ENCODE data around the gene ENDOV. TPM values are rescaled to one million over a fixed set of nuclear protein-coding genes. Genes with fewer than 3 reads are reported as not detected.

ENDOV gene
- total RNA-seq, 1 donor: 17.8 TPM

DNA sequence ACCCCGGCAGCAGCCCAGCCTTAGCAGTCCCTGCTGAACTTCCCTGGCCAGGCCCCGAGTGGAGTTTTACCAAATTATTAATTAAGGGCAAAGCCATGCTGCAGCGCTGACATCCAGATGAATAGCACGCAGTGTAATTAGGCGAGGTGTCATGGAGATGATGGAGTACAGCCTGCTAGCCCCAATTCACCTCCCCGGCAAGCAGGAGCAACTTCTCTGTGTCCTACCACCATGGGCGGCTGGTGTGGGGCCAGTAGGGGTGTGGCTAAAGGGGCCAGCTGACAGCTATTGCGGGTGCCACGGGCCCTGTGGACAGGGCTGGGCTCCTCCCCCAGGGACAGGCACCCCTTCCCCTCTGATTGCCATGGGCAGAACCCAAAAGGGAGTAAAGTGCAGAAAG, 24.5 kb downstream of the ENDOV start:
- no peak for DNase-seq (ENCODE audit: low read depth)
- TF ChIP-seq, protein P1, sequence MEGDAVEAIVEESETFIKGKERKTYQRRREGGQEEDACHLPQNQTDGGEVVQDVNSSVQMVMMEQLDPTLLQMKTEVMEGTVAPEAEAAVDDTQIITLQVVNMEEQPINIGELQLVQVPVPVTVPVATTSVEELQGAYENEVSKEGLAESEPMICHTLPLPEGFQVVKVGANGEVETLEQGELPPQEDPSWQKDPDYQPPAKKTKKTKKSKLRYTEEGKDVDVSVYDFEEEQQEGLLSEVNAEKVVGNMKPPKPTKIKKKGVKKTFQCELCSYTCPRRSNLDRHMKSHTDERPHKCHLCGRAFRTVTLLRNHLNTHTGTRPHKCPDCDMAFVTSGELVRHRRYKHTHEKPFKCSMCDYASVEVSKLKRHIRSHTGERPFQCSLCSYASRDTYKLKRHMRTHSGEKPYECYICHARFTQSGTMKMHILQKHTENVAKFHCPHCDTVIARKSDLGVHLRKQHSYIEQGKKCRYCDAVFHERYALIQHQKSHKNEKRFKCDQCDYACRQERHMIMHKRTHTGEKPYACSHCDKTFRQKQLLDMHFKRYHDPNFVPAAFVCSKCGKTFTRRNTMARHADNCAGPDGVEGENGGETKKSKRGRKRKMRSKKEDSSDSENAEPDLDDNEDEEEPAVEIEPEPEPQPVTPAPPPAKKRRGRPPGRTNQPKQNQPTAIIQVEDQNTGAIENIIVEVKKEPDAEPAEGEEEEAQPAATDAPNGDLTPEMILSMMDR (IDR thresholded peaks at IDR 0.05; ENCODE audit: insufficient read depth, low read length): no peak

DNA sequence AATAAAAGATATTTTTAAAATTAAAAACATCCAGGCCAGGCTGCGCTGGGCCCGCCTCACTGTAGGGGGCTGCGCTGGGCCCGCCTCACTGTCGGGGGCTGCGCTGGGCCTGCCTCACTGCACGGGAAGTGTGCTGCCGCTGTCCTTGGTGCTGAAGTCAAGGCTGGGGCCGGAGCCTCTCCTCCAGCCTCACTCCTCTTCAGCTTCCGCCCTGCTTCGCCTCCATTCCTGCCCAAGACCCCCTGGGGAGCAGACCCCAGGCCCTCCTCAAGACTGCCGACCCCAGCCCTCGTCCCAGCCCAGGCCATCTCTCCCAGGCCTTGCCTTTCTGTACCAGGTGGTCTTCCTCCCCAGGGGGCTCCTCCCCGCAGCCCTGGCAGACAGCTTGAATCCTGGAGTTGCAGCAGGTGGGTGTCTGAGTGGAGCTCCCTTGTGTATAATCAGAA, 26.2 kb downstream of the ENDOV start:
- H3K4me3 ChIP-seq (ENCODE audit: low read depth, low read length): no peak overlapping the region
- DNase-seq (ENCODE audit: low read depth): peak; percentile 34
- TF ChIP-seq, protein P1 (IDR thresholded peaks at IDR 0.05; ENCODE audit: insufficient read depth, low read length): no peak

More for the DNA sequence above, 24.5 kb downstream of the ENDOV start:
- H3K4me3 ChIP-seq (ENCODE audit: low read depth, low read length): no peak overlapping the region

GRCh38 chr17:80441598-80442322, 26.8 kb downstream of the ENDOV start:
- TF ChIP-seq, protein P1 (IDR thresholded peaks at IDR 0.05; ENCODE audit: insufficient read depth, low read length): no peak
- no peak for DNase-seq (ENCODE audit: low read depth)
- no peak overlapping the region for H3K4me3 ChIP-seq (ENCODE audit: low read depth, low read length)

DNA sequence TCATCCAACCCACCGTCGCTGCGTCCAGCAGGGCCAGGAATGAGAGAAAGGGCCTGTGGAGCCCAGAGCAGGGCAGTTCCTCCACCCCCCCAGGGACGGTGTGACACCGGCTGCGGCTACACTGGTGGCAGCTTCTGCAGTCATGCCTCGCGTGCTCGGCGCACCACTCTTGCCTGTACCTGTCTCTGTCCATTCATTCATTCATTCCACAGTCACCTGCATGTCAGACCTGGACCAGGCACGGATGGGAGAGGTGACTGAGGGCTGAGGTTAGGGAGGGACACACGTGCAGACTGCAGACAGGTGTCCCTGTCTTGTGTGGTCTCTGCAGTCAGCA, 27.3 kb downstream of the ENDOV start:
- TF ChIP-seq, protein P1 (IDR thresholded peaks at IDR 0.05; ENCODE audit: insufficient read depth, low read length): no peak

DNA sequence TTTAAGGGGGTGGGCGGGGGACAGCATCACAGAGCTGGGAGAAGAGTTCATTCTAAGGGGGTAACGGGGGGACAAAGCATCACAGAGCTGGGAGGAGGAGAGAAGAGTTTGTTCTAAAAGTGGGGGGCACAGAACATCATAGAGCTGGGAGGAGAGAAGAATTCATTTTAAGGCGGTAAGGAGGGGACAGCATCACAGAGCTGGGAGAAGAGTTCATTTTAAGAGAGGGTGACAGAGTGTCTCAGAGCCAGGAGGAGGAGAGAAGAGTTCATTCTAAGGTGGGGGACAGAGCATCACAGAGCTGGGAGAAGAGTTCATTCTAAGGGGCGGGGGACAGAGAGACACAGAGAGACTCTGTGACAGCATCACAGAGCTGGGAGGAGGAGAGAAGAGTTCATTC, 27.8 kb downstream of the ENDOV start:
- TF ChIP-seq, protein P1 (IDR thresholded peaks at IDR 0.05; ENCODE audit: insufficient read depth, low read length): no peak
- no peak overlapping the region for H3K4me3 ChIP-seq (ENCODE audit: low read depth, low read length)
- DNase-seq (ENCODE audit: low read depth): no peak

More for the DNA sequence above, 27.3 kb downstream of the ENDOV start:
- DNase-seq (ENCODE audit: low read depth): no peak
- no peak overlapping the region for H3K4me3 ChIP-seq (ENCODE audit: low read depth, low read length)

DNA sequence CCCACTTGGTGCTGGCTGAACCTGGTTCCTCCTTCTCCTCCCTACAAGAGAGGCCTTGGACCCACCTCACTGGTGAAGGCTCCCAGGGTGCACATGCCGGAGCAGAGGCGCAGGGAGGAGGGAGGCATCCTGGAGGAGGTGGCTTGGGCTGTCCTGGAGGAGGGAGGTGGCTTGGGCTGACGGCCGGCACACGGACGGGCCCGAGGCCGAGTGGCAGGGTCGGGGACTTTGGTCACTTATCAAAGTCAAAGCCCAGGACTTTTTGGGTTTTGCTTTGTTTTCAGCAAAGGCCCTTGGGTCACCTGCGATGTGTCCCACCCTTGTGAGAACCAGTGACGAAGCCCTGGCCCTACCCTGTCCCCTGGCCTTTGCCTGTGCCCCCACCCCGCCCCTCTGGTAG, 28.5 kb downstream of the ENDOV start:
- no peak overlapping the region for H3K4me3 ChIP-seq (ENCODE audit: low read depth, low read length)
- DNase-seq (ENCODE audit: low read depth): no peak
- TF ChIP-seq, protein P1 (IDR thresholded peaks at IDR 0.05; ENCODE audit: insufficient read depth, low read length): no peak
